Ovary (tissue), 3 donors: ENCODE measurements around the gene SGMS1.

Experiments used
- CTCF ChIP-seq, 3 donors: fragments of 450-650 bp in 2 of 3; fragments of 200-600 bp in 1 of 3; IDR thresholded peaks; one replicate each; pipeline versions ENCODE4 v1.5.1 to v1.8.0; 2016 to 2022; ENCODE audit warnings: antibody characterized with exemption in 3 of 3, mild to moderate bottlenecking in 1 of 3
- EP300 ChIP-seq: sonication (generic); formaldehyde crosslinking; IDR thresholded peaks from one replicate; pipeline ENCODE4 v1.6.1; 2017; ENCODE audit warnings: antibody characterized with exemption
- POLR2A ChIP-seq: fragments of 450-650 bp; IDR thresholded peaks from one replicate; pipeline ENCODE4 v1.6.1; 2017; ENCODE audit warnings: antibody characterized with exemption, mild to moderate bottlenecking, moderate library complexity
- donor health status: DM: no; HTN: no; CAD: no.

GRCh38 chr10:50658165-50658564 is 34.4 kb upstream of the SGMS1 start:
- no peak for TF ChIP-seq CTCF (IDR thresholded peaks at IDR 0.05)
- TF ChIP-seq POLR2A: no peak
- no peak for TF ChIP-seq EP300
